HepG2 (cell line): ENCODE measurements around the gene ZNF292. TPM values are rescaled to one million over a fixed set of nuclear protein-coding genes. Genes with fewer than 3 reads are reported as not detected.

Source experiments
- ATAC-seq: fragments of 200-7000 bp; cut with Tn5 transposase; 3 replicates; pipeline ENCODE4 v1.9.1; 2020; ENCODE audit warnings: mild to moderate bottlenecking, moderate library complexity
- BruUV-seq: library from RNA; stranded (reverse); fragments of 400-500 nt; replicated peaks from 2 replicates; lab custom pipeline; 2021; lab: Mats Ljungman, UMichigan
- CTCF ChIA-PET: fragments of 300-600 bp; formaldehyde crosslinking; extraction: SDS; loops from one replicate; lab custom pipeline; 2021; ENCODE audit warnings: low total read pairs, inconsistent platforms, low intra/inter-chr PET ratio; lab: Yijun Ruan, JAX
- POLR2A ChIA-PET: fragments of 350-600 bp; sonication (Branson Sonifier 250); formaldehyde crosslinking; loops from one replicate; lab custom pipeline; 2020; ENCODE audit warnings: antibody characterized with exemption, inconsistent platforms; lab: Yijun Ruan, JAX
- DNase-seq: peaks from one replicate; pipeline ENCODE4 v3.0.0-alpha.2; 2015; ENCODE audit warnings: low spot score
- FAIRE-seq: peaks from 3 replicates; lab custom pipeline; 2011; peaks lifted over from hg19 to GRCh38; lab: Jason Lieb, UNC
- H2AFZ ChIP-seq: one replicate; pipeline ENCODE4 v1.6.1; 2011; ENCODE audit warnings: low read length, inconsistent platforms
- H3K27ac ChIP-seq: fragments of 300-600 bp; 3 replicates; pipeline ENCODE4 v1.8.0; 2011; ENCODE audit warnings: mixed run types, mild to moderate bottlenecking, mixed read lengths, low read length, inconsistent platforms; ENCODE audit not compliant: insufficient read depth; ENCODE audit errors: extremely low read length
- H3K27me3 ChIP-seq, 2 experiments: fragments of 200-600 bp in 1 of 2; 2 replicates in 1 of 2; 3 replicates in 1 of 2; pipeline versions ENCODE4 v1.6.0 to v1.8.0; 2011; ENCODE audit warnings: low read length in 2 of 2, mild to moderate bottlenecking in 2 of 2, moderate library complexity in 2 of 2, inconsistent platforms in 1 of 2; ENCODE audit not compliant: insufficient read depth in 2 of 2, control insufficient read depth in 1 of 2
- H3K36me3 ChIP-seq, 2 experiments: fragments of 200-600 bp in 1 of 2; replicated peaks in 1 of 2; 2 replicates in 1 of 2; 3 replicates in 1 of 2; pipeline versions ENCODE4 v1.5.1 to v1.8.0; 2011; ENCODE audit warnings: low read length in 2 of 2, inconsistent platforms in 1 of 2; ENCODE audit not compliant: insufficient read depth in 2 of 2, control insufficient read depth in 1 of 2
- H3K4me1 ChIP-seq: 2 replicates; pipeline ENCODE4 v1.5.1; 2012; ENCODE audit warnings: low read length, inconsistent platforms; ENCODE audit not compliant: insufficient read depth
- H3K4me2 ChIP-seq: 2 replicates; pipeline ENCODE4 v1.6.0; 2011; ENCODE audit warnings: low read depth, low read length, inconsistent platforms
- H3K4me3 ChIP-seq, 3 experiments: fragments of 200-600 bp in 1 of 3; sonication (generic), shearing (Covaris generic) in 1 of 3; replicated peaks in 1 of 3; 2 replicates each; pipeline ENCODE4 v1.5.1; 2011 to 2016; ENCODE audit warnings: low read length in 3 of 3, inconsistent platforms in 2 of 3, low read depth in 2 of 3, mild to moderate bottlenecking in 2 of 3, control low read depth in 1 of 3, mixed read lengths in 1 of 3; ENCODE audit not compliant: insufficient read depth in 1 of 3
- H3K79me2 ChIP-seq: one replicate; pipeline ENCODE4 v1.6.1; 2011; ENCODE audit warnings: low read length, inconsistent platforms; ENCODE audit not compliant: insufficient read depth
- H3K9ac ChIP-seq: 2 replicates; pipeline ENCODE4 v1.6.0; 2011; ENCODE audit warnings: mild to moderate bottlenecking, low read depth, low read length, inconsistent platforms; ENCODE audit not compliant: insufficient read depth
- H3K9me3 ChIP-seq: 2 replicates; pipeline ENCODE4 v1.5.1; 2012; ENCODE audit warnings: mild to moderate bottlenecking, low read length
- H4K20me1 ChIP-seq: 2 replicates; pipeline ENCODE4 v1.6.0; 2011; ENCODE audit warnings: inconsistent platforms, mild to moderate bottlenecking, low read length, moderate library complexity; ENCODE audit not compliant: insufficient read depth
- GTF3A ChIP-seq: sonication (generic); formaldehyde crosslinking; conservative IDR thresholded peaks from 2 replicates; pipeline ENCODE4 v1.4.0; 2020; ENCODE audit warnings: mild to moderate bottlenecking, missing genetic modification reagents
- NKX3-1 ChIP-seq: sonication (generic); formaldehyde crosslinking; IDR thresholded peaks from 2 replicates; pipeline ENCODE4 v1.5.0; 2020; ENCODE audit warnings: missing genetic modification reagents
- RFX1 ChIP-seq: fragments of 450-650 bp; IDR thresholded peaks from 2 replicates; pipeline ENCODE4 v1.6.1; 2017
- SMAD3 ChIP-seq: sonication (generic); formaldehyde crosslinking; IDR thresholded peaks from 2 replicates; pipeline ENCODE4 v1.4.0; 2020; ENCODE audit warnings: missing genetic modification reagents
- TARDBP ChIP-seq: sonication (generic); formaldehyde crosslinking; IDR thresholded peaks from 2 replicates; pipeline ENCODE4 v1.8.0; 2022; ENCODE audit warnings: mild to moderate bottlenecking, missing genetic modification reagents
- TBX2 ChIP-seq: sonication (generic); formaldehyde crosslinking; IDR thresholded peaks from 2 replicates; pipeline ENCODE4 v1.5.0; 2020; ENCODE audit warnings: missing genetic modification reagents, mild to moderate bottlenecking, borderline replicate concordance
- ZBTB7B ChIP-seq: sonication (generic); formaldehyde crosslinking; IDR thresholded peaks from 2 replicates; pipeline ENCODE4 v1.4.0; 2020; ENCODE audit warnings: missing genetic modification reagents
- ZNF572 ChIP-seq: sonication (generic); formaldehyde crosslinking; IDR thresholded peaks from 2 replicates; pipeline ENCODE4 v1.5.1; 2020; ENCODE audit warnings: mild to moderate bottlenecking, missing genetic modification reagents
- ZNF646 ChIP-seq: sonication (generic); formaldehyde crosslinking; IDR thresholded peaks from 2 replicates; pipeline ENCODE4 v1.9.0; 2021; ENCODE audit warnings: mild to moderate bottlenecking, missing genetic modification reagents
- ZNF704 ChIP-seq: sonication (generic); formaldehyde crosslinking; IDR thresholded peaks from 2 replicates; pipeline ENCODE4 v1.8.1; 2023; ENCODE audit warnings: mild to moderate bottlenecking, inconsistent platforms, moderate library complexity, missing genetic modification reagents, borderline replicate concordance
- ZNF772 ChIP-seq: sonication (generic); formaldehyde crosslinking; IDR thresholded peaks from 2 replicates; pipeline ENCODE4 v1.5.0; 2020; ENCODE audit warnings: mild to moderate bottlenecking, missing genetic modification reagents
- in situ Hi-C: cut with HindIII; loops from 2 replicates; pipeline ENCODE4 v1.10.0; 2017; ENCODE audit warnings: low pct_unique_long_range_greater_than_20kb; ENCODE audit not compliant: extremely low pct_ligation_motif_present
- intact Hi-C: fragments of 100-400 bp; cut with micrococcal nuclease; formaldehyde crosslinking; loops from one replicate; pipeline ENCODE4 v1.10.0; 2022; ENCODE audit not compliant: unreplicated experiment
- polyA plus RNA-seq, 8 experiments: library from polyadenylated mRNA; depleted of rRNA in 3 of 8; stranded (reverse) in 7 of 8; unstranded in 1 of 8; fragments of >200 nt; fragmentation: Illumina TruSeq in 4 of 8; extraction: Trizol in 4 of 8; gene quantifications; 2 replicates each; pipeline versions ENCODE4 v1.2.1 to v1.2.3, GENCODE V29; 2011 to 2016; ENCODE audit warnings: low read depth in 4 of 8, missing spikeins in 1 of 8, mixed read lengths in 1 of 8; ENCODE audit not compliant: insufficient read depth in 1 of 8
- total RNA-seq, 5 experiments: library from RNA; depleted of rRNA; stranded (reverse); fragments of >200 nt; fragmentation: Illumina TruSeq; extraction: Trizol; gene quantifications; 2 replicates each; pipeline ENCODE4 v1.2.3, GENCODE V29; 2016; ENCODE audit warnings: low read depth in 1 of 5
- TF ChIP-seq, protein P1 (sequence below): sonication (generic); formaldehyde crosslinking; IDR thresholded peaks from 2 replicates; pipeline ENCODE4 v1.4.0; 2020; ENCODE audit warnings: missing genetic modification reagents, mild to moderate bottlenecking, borderline replicate concordance
- TF ChIP-seq, protein P2 (sequence below): sonication (generic); formaldehyde crosslinking; IDR thresholded peaks from 2 replicates; pipeline ENCODE4 v1.8.1; 2023; ENCODE audit warnings: missing genetic modification reagents, mild to moderate bottlenecking, borderline replicate concordance

Gene ZNF292
- total and polyA plus RNA-seq, 2 of the 13 experiments (the other 11 are each of a cell fraction or from before 2014, with no cell fraction given) = 9.9 to 12.8 TPM

DNA sequence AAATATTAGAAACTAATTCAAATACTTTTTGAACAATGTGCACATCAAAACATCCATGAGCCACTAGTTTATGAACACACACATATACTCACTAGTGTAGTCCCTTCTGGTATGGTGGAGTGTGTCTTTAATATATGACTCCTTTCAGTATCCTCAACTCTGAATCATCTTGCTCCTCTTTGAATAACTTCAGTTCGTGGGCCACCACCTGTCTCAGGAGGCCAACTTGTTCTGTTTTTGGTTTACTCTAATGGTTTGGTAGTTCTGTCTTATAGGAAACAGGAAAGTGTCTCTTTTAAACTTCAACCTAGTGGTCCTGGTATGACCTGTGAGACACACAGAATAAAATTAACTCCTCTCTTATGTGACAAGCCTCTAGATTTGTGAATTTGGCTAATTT is 55.6 kb downstream of the ZNF292 start (continued):
- TF ChIP-seq ZNF646 (CRISPR knock-in tag) = no peak
- TF ChIP-seq GTF3A = no peak
- TF ChIP-seq ZNF704 = no peak
- no peak for TF ChIP-seq ZNF572 (CRISPR knock-in tag)
- no peak for TF ChIP-seq ZBTB7B (CRISPR knock-in tag)
- TF ChIP-seq SMAD3 = no peak
- TF ChIP-seq, all 625 proteins: peak for 0

GRCh38 chr6:87212596-87212995 is 57.2 kb downstream of the ZNF292 start:
- H3K27me3 ChIP-seq = no peaks in the 10 kb centered on the region
- ChIA-PET POLR2A (no interaction called here), CTCF (no interaction called here)
- H2AFZ ChIP-seq = no peak overlapping the region
- peaks cover 26% of the 10 kb centered on the region for H3K4me1 ChIP-seq
- no peak overlapping the region for H3K27ac ChIP-seq
- no peak overlapping the region for H3K4me3 ChIP-seq
- DNase-seq = no peak
- intact Hi-C loops = no loop called here
- H3K4me2 ChIP-seq = no peak overlapping the region
- ATAC-seq = no peak
- peaks cover 64% of the 10 kb centered on the region for H4K20me1 ChIP-seq
- no peak for FAIRE-seq
- BruUV-seq = no TSS peak
- H3K9me3 ChIP-seq = no peaks in the 10 kb centered on the region
- in situ Hi-C loops = no loop called here
- no peak overlapping the region for H3K9ac ChIP-seq
- peaks cover 81% of the 10 kb centered on the region for H3K79me2 ChIP-seq
- H3K36me3 ChIP-seq = peaks cover 4 to 19% of the 10 kb centered on the region in 2 experiments
- no peak for TF ChIP-seq RFX1
- TF ChIP-seq NKX3-1 = no peak
- no peak for TF ChIP-seq TBX2 (CRISPR knock-in tag)
- TF ChIP-seq, protein P1, sequence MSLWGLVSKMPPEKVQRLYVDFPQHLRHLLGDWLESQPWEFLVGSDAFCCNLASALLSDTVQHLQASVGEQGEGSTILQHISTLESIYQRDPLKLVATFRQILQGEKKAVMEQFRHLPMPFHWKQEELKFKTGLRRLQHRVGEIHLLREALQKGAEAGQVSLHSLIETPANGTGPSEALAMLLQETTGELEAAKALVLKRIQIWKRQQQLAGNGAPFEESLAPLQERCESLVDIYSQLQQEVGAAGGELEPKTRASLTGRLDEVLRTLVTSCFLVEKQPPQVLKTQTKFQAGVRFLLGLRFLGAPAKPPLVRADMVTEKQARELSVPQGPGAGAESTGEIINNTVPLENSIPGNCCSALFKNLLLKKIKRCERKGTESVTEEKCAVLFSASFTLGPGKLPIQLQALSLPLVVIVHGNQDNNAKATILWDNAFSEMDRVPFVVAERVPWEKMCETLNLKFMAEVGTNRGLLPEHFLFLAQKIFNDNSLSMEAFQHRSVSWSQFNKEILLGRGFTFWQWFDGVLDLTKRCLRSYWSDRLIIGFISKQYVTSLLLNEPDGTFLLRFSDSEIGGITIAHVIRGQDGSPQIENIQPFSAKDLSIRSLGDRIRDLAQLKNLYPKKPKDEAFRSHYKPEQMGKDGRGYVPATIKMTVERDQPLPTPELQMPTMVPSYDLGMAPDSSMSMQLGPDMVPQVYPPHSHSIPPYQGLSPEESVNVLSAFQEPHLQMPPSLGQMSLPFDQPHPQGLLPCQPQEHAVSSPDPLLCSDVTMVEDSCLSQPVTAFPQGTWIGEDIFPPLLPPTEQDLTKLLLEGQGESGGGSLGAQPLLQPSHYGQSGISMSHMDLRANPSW (CRISPR knock-in tag) = no peak
- TF ChIP-seq, protein P2, sequence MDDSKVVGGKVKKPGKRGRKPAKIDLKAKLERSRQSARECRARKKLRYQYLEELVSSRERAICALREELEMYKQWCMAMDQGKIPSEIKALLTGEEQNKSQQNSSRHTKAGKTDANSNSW (CRISPR knock-in tag) = no peak
- no peak for TF ChIP-seq TARDBP (CRISPR knock-in tag)
- no peak for TF ChIP-seq ZNF772 (CRISPR knock-in tag)
